GM18873 (cell line): ENCODE measurements around the gene AGFG2.

Source experiments
- ATAC-seq: cut with Tn5 transposase; IDR thresholded peaks from one replicate; pipeline ENCODE4 v1.9.1; 2021; ENCODE audit warnings: mild to moderate bottlenecking, moderate library complexity, moderate number of reproducible peaks; ENCODE audit not compliant: unreplicated experiment, low FRiP score

The AGFG2 gene

DNA sequence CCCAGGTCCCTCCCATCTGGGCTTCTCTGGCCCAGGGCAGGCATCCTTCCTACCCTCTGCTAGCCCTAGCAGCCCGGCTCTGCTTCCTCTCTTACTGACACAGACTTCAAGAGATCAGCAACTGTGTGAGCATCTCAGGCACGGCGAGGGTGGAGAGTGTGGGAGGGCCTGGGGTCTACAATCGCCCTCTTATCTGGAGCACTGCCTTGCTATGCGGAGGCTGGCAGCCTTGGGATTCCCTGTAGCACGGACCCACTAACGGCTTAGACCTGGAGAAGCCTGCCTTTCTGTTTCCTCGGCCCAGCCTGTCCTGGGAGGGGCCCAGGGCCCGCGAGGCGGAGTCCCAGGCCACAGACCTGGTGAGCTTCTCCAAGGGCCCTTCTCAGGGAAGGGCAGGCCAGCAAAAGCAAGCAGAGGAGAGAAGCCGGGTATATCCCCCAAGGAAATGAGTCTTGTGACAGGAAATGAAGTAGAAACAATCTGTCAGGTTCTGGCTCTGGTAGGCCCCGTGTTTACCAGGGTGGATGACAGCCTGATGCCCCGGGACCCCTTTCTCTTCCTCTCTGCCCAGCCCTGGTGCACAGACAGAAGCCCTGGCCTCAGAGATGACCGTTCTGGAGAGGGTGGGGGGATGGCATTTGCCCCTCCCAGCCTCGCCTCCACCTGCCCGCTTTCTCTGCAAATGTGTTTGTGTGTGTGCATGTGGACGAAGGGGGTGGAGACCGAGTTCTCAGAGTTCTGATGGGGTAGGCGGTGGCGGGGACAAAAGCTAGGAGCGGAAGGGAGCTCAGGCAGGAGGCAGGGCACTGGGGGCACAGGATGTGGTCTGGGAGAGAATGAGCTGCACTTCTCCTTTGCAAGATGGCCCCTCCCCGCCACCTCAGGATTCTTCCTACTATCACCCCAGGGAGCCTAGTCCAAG is 44.4 kb downstream of the AGFG2 start:
- no peak for ATAC-seq

DNA sequence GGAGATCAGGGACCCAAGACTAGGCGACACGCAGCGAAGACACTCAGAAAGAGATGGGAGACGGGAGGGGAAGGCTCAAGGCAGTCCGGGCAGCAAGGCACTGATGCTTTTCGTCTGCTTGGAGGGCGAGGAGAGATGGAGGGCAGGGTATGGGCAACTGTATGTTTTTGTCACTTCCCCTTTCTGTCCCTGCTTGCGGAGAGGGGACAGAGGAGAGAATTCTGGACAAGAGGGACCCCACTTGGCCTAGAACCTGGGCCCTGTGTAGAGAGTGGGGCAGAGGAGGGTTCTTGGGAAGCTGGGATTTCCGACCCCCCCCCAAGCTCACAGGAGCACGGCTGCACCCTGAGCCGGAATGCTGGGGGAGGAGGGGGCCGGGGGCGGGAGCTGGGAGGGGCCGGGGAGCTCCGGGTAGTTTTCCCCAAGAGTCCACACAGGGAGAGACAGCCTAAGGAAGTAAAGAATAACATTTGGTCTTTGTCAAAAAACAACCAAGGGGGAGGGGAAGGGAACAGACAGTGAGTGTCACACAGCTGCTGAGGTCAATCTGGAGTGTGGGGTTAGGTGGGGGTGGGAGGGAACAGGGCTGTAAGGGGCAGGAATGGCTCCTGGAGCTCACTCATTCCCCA is 45.2 kb downstream of the AGFG2 start:
- no peak for ATAC-seq

GRCh38 chr7:100584683-100585510 is 45.9 kb downstream of the AGFG2 start:
- ATAC-seq = no peak

GRCh38 chr7:100585511-100586265 is 46.7 kb downstream of the AGFG2 start, which contains the start of gene LRCH4:
TSS of gene LRCH4 (minus strand) at chr7:100586129. CDS start at chr7:100586100, 29 bp downstream.
- ATAC-seq = peak; percentile 19

DNA sequence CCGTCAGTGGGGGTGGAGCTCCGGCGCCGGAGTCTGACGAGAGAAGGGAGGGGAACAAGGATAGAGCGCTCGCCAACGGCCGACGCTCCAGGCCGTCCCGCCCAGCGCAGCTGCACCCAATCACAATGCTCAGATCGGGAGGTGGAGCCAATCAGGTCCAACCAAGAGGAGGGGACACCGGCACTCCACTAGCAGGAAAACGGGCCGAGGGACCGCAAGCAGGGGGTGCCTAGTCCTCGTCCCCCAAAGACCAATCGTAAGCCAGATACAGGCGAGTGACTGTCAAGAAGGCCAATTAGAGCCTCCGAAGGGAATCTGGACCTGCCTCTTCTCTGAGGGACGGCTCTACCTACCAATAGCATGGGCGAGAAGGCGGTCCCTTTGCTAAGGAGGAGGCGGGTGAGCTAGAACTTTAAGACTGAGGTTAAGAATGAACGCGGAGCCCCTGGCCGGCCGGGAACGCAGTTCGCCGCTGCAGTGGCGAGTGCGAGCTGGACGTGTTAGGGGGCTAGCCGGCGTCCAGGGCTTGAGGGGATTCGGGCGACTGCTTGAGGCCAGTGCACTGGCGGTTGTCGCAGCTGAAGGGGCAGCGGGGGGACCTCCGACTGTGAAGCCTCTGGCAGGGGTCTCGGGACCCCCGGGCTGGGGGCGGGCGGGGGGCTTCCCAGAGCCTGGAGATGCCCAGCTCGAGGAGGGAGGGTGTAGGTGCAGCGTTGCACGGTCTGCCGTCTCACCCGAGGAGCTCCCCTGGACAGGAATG is 47.4 kb downstream of the AGFG2 start, which contains the start of gene FBXO24:
TSS of gene FBXO24 (plus strand) at position 63 of the 760 bp plus-strand sequence. CDS start at position 361, 298 bp downstream.
- ATAC-seq = peak; percentile 88

DNA sequence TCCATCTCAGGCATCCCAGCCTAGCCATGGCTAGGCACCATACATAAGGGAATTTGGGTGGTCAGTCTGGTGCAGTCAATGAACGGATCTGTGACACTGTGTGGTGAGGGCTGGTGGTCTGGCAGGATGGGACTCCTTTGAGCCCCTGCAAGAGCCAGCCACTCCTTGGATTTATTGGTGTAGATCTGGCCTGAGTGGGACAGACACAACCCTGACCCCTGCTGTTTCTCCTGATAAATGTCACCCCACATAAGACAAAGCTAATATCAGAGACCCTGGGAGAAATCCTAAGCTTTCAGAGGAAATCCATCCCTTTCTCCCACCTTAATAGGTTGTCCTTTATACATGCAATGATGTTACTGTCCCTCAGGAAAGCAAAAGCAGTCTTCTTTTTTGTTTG is 49.4 kb downstream of the AGFG2 start:
- no peak for ATAC-seq

DNA sequence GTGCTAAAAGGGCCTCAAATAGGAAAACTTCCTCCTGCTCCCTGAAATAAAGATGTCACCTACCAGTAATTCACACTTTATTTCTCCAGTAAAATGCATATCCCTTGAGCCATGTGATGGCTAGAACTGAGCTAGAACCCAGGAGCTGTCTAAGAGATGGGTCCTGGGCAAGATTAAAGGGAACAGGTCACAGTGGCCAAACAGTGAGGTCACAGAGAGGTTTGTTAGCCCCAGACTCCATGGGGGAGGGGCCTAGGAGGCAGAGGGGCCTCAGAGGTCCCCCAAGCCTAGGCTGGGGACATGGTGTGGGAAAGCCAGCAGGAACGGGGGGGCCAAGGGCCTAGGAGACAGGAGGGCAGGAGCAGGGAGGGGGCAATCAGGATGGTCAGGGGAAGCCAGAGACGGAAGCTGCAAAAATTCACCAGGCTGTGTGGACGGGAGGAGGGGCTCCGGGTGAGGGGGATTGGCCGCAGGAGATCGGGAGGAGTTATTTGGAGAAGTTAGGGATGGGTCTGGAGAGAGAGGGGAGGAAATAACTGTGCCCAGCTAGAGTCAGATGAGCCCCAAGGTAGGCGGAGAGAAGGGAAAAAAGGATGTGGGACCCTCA is 50.4 kb downstream of the AGFG2 start:
- no peak for ATAC-seq

- ATAC-seq = no peak
Measured at GRCh38 chr7:100590077-100590737, 51.2 kb downstream of the AGFG2 start.

GRCh38 chr7:100591596-100591995 is 52.6 kb downstream of the AGFG2 start:
- no peak for ATAC-seq

GRCh38 chr7:100595188-100595587 is 56.2 kb downstream of the AGFG2 start:
- ATAC-seq = no peak

- no peak for ATAC-seq
Measured at GRCh38 chr7:100598425-100598824, 59.4 kb downstream of the AGFG2 start.

GRCh38 chr7:100599911-100600729 is 61.1 kb downstream of the AGFG2 start:
- no peak for ATAC-seq

- ATAC-seq = no peak
Measured at GRCh38 chr7:100600730-100601038, 61.7 kb downstream of the AGFG2 start.

- ATAC-seq = no peak
Measured at GRCh38 chr7:100602889-100603725, 64.1 kb downstream of the AGFG2 start.

- no peak for ATAC-seq
Measured at GRCh38 chr7:100603726-100604027, 64.7 kb downstream of the AGFG2 start.

DNA sequence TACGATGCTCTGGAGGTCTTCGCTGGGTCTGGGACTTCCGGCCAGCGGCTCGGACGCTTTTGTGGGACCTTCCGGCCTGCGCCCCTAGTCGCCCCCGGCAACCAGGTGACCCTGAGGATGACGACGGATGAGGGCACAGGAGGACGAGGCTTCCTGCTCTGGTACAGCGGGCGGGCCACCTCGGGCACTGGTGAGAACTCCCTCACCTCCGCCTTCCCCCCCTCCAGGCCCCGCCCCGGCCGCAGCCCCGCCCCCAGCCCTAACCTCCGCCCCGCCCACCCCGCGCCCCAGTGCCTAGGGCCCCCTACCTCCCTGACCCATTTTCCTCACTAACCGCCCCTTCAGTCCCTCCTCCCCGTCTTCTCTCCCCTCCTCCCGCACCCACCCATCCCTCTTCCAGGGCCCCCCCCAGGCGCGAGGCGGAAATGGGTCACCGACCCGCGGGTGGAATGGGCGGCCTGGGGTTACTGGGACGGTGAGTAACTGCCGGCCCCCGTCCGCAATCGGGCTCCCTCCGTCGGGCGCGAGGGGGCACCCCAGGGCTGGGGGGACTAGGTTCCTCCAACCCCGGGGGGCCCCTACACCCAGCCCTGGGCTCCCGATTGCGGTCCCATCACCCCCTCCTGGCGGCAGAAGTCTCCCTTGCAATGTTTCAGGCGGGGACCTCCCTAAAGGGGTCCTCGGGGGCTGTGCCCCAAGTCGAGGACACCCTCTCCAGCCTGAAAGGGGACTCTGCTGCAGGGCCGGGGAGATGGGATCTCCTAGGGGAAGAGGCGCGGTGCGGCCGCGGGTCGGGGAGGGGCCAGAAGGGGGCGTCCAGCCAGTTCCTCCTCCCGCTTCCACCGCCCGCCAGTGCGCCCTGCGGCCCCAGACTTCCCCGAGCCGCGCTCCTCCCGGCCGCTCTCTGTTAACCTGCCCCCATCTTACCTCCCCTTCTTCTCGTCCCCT is 65.3 kb downstream of the AGFG2 start:
- no peak for ATAC-seq
